Measurements from ENCODE around the gene ASZ1.

Gene ASZ1

DNA sequence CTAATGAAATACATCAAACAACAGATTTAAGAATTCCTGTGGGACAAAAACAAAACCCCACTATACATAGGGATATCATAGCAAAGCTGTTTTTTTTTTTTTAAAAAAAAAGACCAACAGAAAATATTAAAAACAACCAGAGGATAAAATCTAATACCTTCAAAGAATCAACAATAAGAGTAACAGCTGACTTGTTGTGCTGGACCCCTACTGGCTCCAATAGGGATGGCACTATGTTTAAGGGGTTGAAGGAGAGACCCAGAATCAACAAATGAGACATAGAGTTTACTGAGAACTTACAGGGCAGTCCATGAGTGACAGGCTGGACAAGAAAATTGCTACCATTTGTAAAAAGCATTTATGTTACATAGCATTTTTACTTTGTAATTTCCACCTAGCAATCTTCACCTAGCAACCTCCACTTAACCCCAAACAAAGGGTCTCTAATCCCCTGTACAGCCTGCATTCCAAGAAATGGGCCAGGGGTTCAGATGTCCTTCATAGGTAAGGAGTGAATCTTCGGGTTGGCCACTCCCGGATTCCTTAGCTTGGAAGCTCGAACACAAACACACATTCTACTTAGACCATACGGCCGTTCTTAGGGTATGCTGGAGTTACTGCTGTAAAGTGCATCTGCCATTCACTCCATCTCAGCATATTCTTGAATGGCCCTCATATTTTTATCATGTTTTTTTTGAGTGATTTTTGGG is 25.8 kb downstream of the ASZ1 start:
- Histone ChIP-seq H3K9me3 (ENCODE audit: control insufficient read depth, low read length) (no peaks in the 10 kb centered on the region), H3K4me3 (ENCODE audit: extremely low read depth, insufficient read depth, low read length, poor library complexity, severe bottlenecking) (no peak overlapping the region), H3K36me3 (ENCODE audit: control insufficient read depth, insufficient read depth, low read length) (no peaks in the 10 kb centered on the region), H3K27ac (ENCODE audit: low read depth, low read length, severe bottlenecking) (no peak overlapping the region), H3K4me1 (ENCODE audit: control insufficient read depth, insufficient read depth, low read length, poor library complexity, severe bottlenecking) (no peaks in the 10 kb centered on the region)
- WGBS, 2 experiments (ENCODE audit: insufficient coverage in 2 of 2): 100% methylated on average over 1 of the region's 5 CpGs; no CpG with 5 or more reads in 1 of the 2 experiments

DNA sequence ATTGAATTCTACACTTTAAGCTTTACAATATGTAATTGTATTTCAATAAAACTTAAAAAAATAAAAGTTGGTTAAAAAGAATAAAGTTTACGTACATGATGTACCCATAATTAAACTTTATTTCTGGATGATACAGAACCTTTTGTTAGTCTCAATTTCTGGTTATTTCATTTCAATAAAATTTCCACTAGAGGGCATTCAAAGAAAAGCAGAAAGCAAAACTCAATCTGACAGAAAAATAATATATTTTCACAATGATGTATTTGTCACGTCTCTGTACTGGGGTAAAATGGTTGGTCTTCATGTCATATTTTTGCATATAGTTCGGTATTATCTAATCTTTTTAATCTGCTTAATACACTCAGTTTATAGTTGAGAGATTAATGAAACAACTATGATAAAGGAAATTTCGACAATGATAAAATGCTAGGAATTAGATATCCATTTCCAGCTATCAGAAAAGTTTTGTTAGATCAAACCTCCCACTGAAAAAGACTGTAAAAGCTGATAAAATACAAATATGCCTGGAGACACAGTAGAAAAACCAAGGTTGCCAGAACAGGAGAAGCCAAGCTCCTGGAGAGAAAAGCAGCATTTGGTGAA is 27.4 kb downstream of the ASZ1 start:
- H3K27ac ChIP-seq (ENCODE audit: low read depth, low read length, severe bottlenecking): no peak overlapping the region
- no peaks in the 10 kb centered on the region for H3K36me3 ChIP-seq (ENCODE audit: control insufficient read depth, insufficient read depth, low read length)
- no peaks in the 10 kb centered on the region for H3K9me3 ChIP-seq (ENCODE audit: control insufficient read depth, low read length)
- no peaks in the 10 kb centered on the region for H3K4me1 ChIP-seq (ENCODE audit: control insufficient read depth, insufficient read depth, low read length, poor library complexity, severe bottlenecking)
- WGBS, 2 experiments (ENCODE audit: insufficient coverage in 2 of 2): no CpG with 5 or more reads among the region's 4 CpGs
- H3K4me3 ChIP-seq (ENCODE audit: extremely low read depth, insufficient read depth, low read length, poor library complexity, severe bottlenecking): no peak overlapping the region

GRCh38 chr7:117395743-117396142 is 31.6 kb downstream of the ASZ1 start:
- Histone ChIP-seq H3K4me1 (ENCODE audit: control insufficient read depth, insufficient read depth, low read length, poor library complexity, severe bottlenecking) (no peaks in the 10 kb centered on the region), H3K4me3 (ENCODE audit: extremely low read depth, insufficient read depth, low read length, poor library complexity, severe bottlenecking) (no peak overlapping the region), H3K36me3 (ENCODE audit: control insufficient read depth, insufficient read depth, low read length) (no peaks in the 10 kb centered on the region), H3K9me3 (ENCODE audit: control insufficient read depth, low read length) (no peaks in the 10 kb centered on the region), H3K27ac (ENCODE audit: low read depth, low read length, severe bottlenecking) (no peak overlapping the region)

GRCh38 chr7:117393781-117394180 is 33.5 kb downstream of the ASZ1 start:
- H3K4me3 ChIP-seq (ENCODE audit: extremely low read depth, insufficient read depth, low read length, poor library complexity, severe bottlenecking): no peak overlapping the region
- whole genome bisulfite sequencing, 2 experiments (ENCODE audit: insufficient coverage in 2 of 2): 88% methylated on average over 1 of the region's 1 CpG; no CpG with 5 or more reads in 1 of the 2 experiments
- H3K4me1 ChIP-seq (ENCODE audit: control insufficient read depth, insufficient read depth, low read length, poor library complexity, severe bottlenecking): no peaks in the 10 kb centered on the region
- peaks cover 7% of the 10 kb centered on the region for H3K9me3 ChIP-seq (ENCODE audit: control insufficient read depth, low read length)
- no peak overlapping the region for H3K27ac ChIP-seq (ENCODE audit: low read depth, low read length, severe bottlenecking)
- H3K36me3 ChIP-seq (ENCODE audit: control insufficient read depth, insufficient read depth, low read length): no peaks in the 10 kb centered on the region

- Histone ChIP-seq H3K4me3 (ENCODE audit: extremely low read depth, insufficient read depth, low read length, poor library complexity, severe bottlenecking) (no peak overlapping the region), H3K27ac (ENCODE audit: low read depth, low read length, severe bottlenecking) (no peak overlapping the region), H3K9me3 (ENCODE audit: control insufficient read depth, low read length) (peaks cover 7% of the 10 kb centered on the region), H3K36me3 (ENCODE audit: control insufficient read depth, insufficient read depth, low read length) (no peaks in the 10 kb centered on the region), H3K4me1 (ENCODE audit: control insufficient read depth, insufficient read depth, low read length, poor library complexity, severe bottlenecking) (no peaks in the 10 kb centered on the region)
- 80% methylated on average over 1 of the region's 3 CpGs; no CpG with 5 or more reads in 1 of the 2 experiments for WGBS, 2 experiments (ENCODE audit: insufficient coverage in 2 of 2)
Measured at GRCh38 chr7:117389871-117390270, 37.4 kb downstream of the ASZ1 start.

DNA sequence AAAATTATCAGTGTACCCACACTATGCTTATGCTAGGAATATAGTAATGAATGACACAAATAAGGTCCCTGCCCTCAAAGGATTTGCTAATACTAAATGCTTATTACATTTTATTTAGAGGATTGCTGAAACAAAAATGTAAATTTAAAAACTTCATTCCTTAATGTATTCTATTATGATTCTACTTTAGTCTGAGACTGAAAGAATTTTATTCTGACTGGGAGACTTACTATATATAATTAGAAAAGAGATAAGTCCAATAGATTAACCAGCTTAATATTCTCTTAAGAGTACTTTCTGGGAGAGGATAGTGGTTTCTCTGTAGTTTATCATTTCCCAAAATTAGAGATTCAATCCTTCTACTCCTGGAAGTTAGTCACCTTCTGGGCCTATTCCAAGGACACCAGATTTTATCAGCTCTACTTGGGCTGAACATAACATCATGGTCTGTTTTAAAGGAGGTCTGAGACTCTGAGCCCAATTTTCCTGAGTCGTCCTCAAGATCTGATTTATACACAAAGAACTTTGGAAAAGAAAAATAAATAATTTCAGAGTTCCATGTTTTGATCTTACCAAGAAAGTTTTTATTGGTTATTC is 41.1 kb downstream of the ASZ1 start:
- whole genome bisulfite sequencing, 2 experiments (ENCODE audit: insufficient coverage in 2 of 2): no CpG with 5 or more reads among the region's 1 CpG
- Histone ChIP-seq H3K36me3 (ENCODE audit: control insufficient read depth, insufficient read depth, low read length) (no peaks in the 10 kb centered on the region), H3K4me3 (ENCODE audit: extremely low read depth, insufficient read depth, low read length, poor library complexity, severe bottlenecking) (no peak overlapping the region), H3K9me3 (ENCODE audit: control insufficient read depth, low read length) (peaks cover 7% of the 10 kb centered on the region), H3K27ac (ENCODE audit: low read depth, low read length, severe bottlenecking) (no peak overlapping the region), H3K4me1 (ENCODE audit: control insufficient read depth, insufficient read depth, low read length, poor library complexity, severe bottlenecking) (no peaks in the 10 kb centered on the region)

GRCh38 chr7:117385363-117386109 is 41.8 kb downstream of the ASZ1 start:
- 69% methylated on average over 2 of the region's 6 CpGs; no CpG with 5 or more reads in 1 of the 2 experiments for WGBS, 2 experiments (ENCODE audit: insufficient coverage in 2 of 2)
- no peak overlapping the region for H3K4me3 ChIP-seq (ENCODE audit: extremely low read depth, insufficient read depth, low read length, poor library complexity, severe bottlenecking)
- no peak overlapping the region for H3K27ac ChIP-seq (ENCODE audit: low read depth, low read length, severe bottlenecking)
- H3K4me1 ChIP-seq (ENCODE audit: control insufficient read depth, insufficient read depth, low read length, poor library complexity, severe bottlenecking): no peaks in the 10 kb centered on the region
- H3K36me3 ChIP-seq (ENCODE audit: control insufficient read depth, insufficient read depth, low read length): no peaks in the 10 kb centered on the region
- peaks cover 7% of the 10 kb centered on the region for H3K9me3 ChIP-seq (ENCODE audit: control insufficient read depth, low read length)

DNA sequence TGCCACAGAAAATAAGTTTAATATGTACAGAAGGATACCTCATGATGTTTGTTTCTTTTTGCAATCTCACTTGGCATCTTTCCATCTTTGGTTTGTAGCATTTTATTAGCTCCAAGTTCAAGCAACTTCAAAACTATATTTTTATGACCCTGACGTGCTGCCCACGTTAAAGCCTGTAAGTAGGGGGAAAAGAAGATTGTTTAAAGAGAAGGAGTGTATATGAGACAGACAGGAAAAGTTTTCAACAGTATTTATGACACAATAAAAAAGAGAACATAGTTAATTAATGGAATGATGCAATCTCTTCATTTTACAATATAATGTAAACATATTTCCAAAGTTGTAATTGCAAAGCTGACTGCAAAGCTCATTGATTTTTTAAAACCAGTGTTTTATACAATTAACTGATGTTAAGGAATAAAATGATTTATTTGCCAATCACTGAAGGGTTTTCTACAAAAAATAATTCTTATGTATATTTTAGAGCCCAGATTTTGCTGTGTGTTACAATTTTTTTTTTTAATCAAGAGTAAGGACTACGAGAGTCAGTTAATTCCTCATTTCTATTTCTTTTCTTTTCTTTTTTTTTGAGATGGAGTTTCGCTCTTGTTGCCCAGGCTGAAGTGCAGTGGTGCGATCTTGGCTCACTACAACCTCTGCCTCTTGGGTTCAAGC is 42.5 kb downstream of the ASZ1 start:
- no peaks in the 10 kb centered on the region for H3K36me3 ChIP-seq (ENCODE audit: control insufficient read depth, insufficient read depth, low read length)
- no peak overlapping the region for H3K4me3 ChIP-seq (ENCODE audit: extremely low read depth, insufficient read depth, low read length, poor library complexity, severe bottlenecking)
- peaks cover 5% of the 10 kb centered on the region for H3K9me3 ChIP-seq (ENCODE audit: control insufficient read depth, low read length)
- no peak overlapping the region for H3K27ac ChIP-seq (ENCODE audit: low read depth, low read length, severe bottlenecking)
- no peaks in the 10 kb centered on the region for H3K4me1 ChIP-seq (ENCODE audit: control insufficient read depth, insufficient read depth, low read length, poor library complexity, severe bottlenecking)
- 80% methylated on average over 1 of the region's 5 CpGs; no CpG with 5 or more reads in 1 of the 2 experiments for WGBS, 2 experiments (ENCODE audit: insufficient coverage in 2 of 2)

DNA sequence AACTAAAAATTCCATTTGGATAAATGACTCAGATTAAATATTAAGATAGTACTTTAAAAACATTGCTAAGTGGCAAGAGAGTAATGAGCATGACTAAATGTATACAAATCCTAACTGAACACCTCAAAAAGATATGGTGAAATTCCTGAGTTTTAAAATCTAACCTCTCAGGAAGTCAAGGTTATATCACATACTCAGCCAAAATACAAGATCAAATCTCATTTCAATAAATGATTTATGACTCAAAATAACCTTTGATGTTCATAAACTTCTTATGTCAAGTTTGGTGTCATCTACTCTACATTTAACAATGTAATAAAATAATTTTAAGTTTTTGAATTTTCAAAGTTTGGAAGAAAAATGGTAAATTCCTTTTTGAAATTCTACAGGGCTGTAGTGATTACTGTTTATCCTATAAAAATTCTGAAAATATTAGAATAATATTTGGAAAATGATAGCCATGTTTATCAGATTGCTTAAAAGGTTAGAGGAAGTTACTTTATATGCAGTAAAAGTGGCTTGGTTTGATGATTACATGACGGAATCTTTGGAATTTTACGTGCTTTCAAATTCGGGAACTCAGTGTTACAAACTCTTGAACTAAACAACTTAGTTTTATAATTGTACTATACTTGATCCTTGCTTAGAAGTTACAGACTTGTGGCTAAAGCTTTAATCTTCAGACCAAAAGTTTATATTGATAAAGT is 43.7 kb downstream of the ASZ1 start:
- no CpG with 5 or more reads among the region's 3 CpGs for WGBS, 2 experiments (ENCODE audit: insufficient coverage in 2 of 2)
- no peak overlapping the region for H3K4me3 ChIP-seq (ENCODE audit: extremely low read depth, insufficient read depth, low read length, poor library complexity, severe bottlenecking)
- H3K36me3 ChIP-seq (ENCODE audit: control insufficient read depth, insufficient read depth, low read length): no peaks in the 10 kb centered on the region
- no peaks in the 10 kb centered on the region for H3K4me1 ChIP-seq (ENCODE audit: control insufficient read depth, insufficient read depth, low read length, poor library complexity, severe bottlenecking)
- no peak overlapping the region for H3K27ac ChIP-seq (ENCODE audit: low read depth, low read length, severe bottlenecking)
- H3K9me3 ChIP-seq (ENCODE audit: control insufficient read depth, low read length): no peaks in the 10 kb centered on the region

DNA sequence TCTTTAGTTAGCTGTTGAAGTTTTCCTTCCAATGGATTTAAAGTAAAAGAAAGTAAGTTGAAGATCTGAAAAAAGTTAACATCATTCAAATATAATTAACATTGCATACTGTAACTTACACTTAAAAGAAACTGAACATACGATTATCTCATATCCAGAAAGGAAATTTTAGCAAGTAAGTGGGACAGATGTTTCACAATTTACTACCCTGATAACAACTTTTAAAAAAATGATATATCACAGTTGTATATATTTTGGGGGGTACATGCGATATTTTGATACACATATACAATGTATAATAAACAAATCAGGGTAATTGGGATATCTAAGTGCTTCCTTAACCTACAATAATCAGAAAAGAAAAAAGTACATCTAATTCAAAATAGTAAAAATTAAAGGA is 44.2 kb downstream of the ASZ1 start:
- H3K4me1 ChIP-seq (ENCODE audit: control insufficient read depth, insufficient read depth, low read length, poor library complexity, severe bottlenecking): no peaks in the 10 kb centered on the region
- H3K9me3 ChIP-seq (ENCODE audit: control insufficient read depth, low read length): no peaks in the 10 kb centered on the region
- no peak overlapping the region for H3K27ac ChIP-seq (ENCODE audit: low read depth, low read length, severe bottlenecking)
- no CpG with 5 or more reads among the region's 2 CpGs for WGBS, 2 experiments (ENCODE audit: insufficient coverage in 2 of 2)
- no peak overlapping the region for H3K4me3 ChIP-seq (ENCODE audit: extremely low read depth, insufficient read depth, low read length, poor library complexity, severe bottlenecking)
- no peaks in the 10 kb centered on the region for H3K36me3 ChIP-seq (ENCODE audit: control insufficient read depth, insufficient read depth, low read length)

All from mesodermal cell (in vitro differentiated cells).